NCI-H345 (cell line): ENCODE measurements around the gene PLCB1.
"Not testable (repeated sequence)": the region's sequence is repeated elsewhere in the genome, so short reads cannot be mapped to it uniquely, and the experiment has no call there.

Source experiments
- DNase-seq: peaks from one replicate; lab custom pipeline; 2025; lab: John Stamatoyannopoulos, UW

The PLCB1 gene

GRCh38 chr20:8608470-8608869, 476.4 kb downstream of the PLCB1 start:
- no peak for DNase-seq

GRCh38 chr20:8616792-8617191, 484.7 kb downstream of the PLCB1 start:
- DNase-seq = no peak

GRCh38 chr20:8621001-8621400, 488.9 kb downstream of the PLCB1 start:
- DNase-seq = peak; percentile 53

GRCh38 chr20:8624046-8624445, 492.0 kb downstream of the PLCB1 start:
- no peak for DNase-seq

- no peak for DNase-seq
Measured at GRCh38 chr20:8624616-8625015, 492.6 kb downstream of the PLCB1 start.

- DNase-seq = no peak
Measured at GRCh38 chr20:8627340-8628004, 495.4 kb downstream of the PLCB1 start.

GRCh38 chr20:8631271-8631670, 499.2 kb downstream of the PLCB1 start:
- no peak for DNase-seq

GRCh38 chr20:8633366-8633765, 501.3 kb downstream of the PLCB1 start:
- DNase-seq = no peak

- DNase-seq = no peak
Measured at GRCh38 chr20:8635048-8635572, 503.0 kb downstream of the PLCB1 start.

- DNase-seq = no peak
Measured at GRCh38 chr20:8635837-8636236, 503.8 kb downstream of the PLCB1 start.

- no peak for DNase-seq
Measured at GRCh38 chr20:8639112-8639778, 507.2 kb downstream of the PLCB1 start.

GRCh38 chr20:8640461-8640860, 508.4 kb downstream of the PLCB1 start:
- no peak for DNase-seq

- DNase-seq = no peak
Measured at GRCh38 chr20:8642247-8642646, 510.2 kb downstream of the PLCB1 start.

- not testable (repeated sequence) for DNase-seq
Measured at GRCh38 chr20:8644468-8644867, 512.4 kb downstream of the PLCB1 start.

GRCh38 chr20:8645326-8645725, 513.3 kb downstream of the PLCB1 start:
- DNase-seq = no peak

- DNase-seq = no peak
Measured at GRCh38 chr20:8646033-8646441, 514.0 kb downstream of the PLCB1 start.

- DNase-seq = no peak
Measured at GRCh38 chr20:8646716-8647115, 514.6 kb downstream of the PLCB1 start.

- no peak for DNase-seq
Measured at GRCh38 chr20:8647961-8648441, 515.9 kb downstream of the PLCB1 start.

GRCh38 chr20:8648466-8648865, 516.4 kb downstream of the PLCB1 start:
- DNase-seq = no peak

- no peak for DNase-seq
Measured at GRCh38 chr20:8652396-8652795, 520.3 kb downstream of the PLCB1 start.

GRCh38 chr20:8654486-8654885, 522.4 kb downstream of the PLCB1 start:
- no peak for DNase-seq

GRCh38 chr20:8656335-8656734, 524.3 kb downstream of the PLCB1 start:
- DNase-seq = no peak

GRCh38 chr20:8657664-8658063, 525.6 kb downstream of the PLCB1 start:
- no peak for DNase-seq
